Activated naive CD4-positive, alpha-beta T cell treated with anti-CD3 and anti-CD28 coated beads, Interleukin-2, amount 50 U/mL, for 24 hours (primary cell): ENCODE measurements around the gene CADPS2.

ENCODE experiments used
- H3K27ac Mint-ChIP-seq: one replicate; pipeline ENCODE4 v1.8.0; 2021; ENCODE audit warnings: mild to moderate bottlenecking, mixed read lengths
- H3K27me3 Mint-ChIP-seq: one replicate; pipeline ENCODE4 v1.8.0; 2021; ENCODE audit warnings: mixed read lengths
- H3K36me3 Mint-ChIP-seq: one replicate; pipeline ENCODE4 v1.8.0; 2021; ENCODE audit warnings: mixed read lengths
- H3K4me1 Mint-ChIP-seq: one replicate; pipeline ENCODE4 v1.8.0; 2021; ENCODE audit warnings: mixed read lengths
- H3K4me3 Mint-ChIP-seq: one replicate; pipeline ENCODE4 v1.8.0; 2021; ENCODE audit warnings: mild to moderate bottlenecking, mixed read lengths
- H3K9me3 Mint-ChIP-seq: one replicate; pipeline ENCODE4 v1.8.0; 2021; ENCODE audit warnings: mixed read lengths

Gene CADPS2

DNA sequence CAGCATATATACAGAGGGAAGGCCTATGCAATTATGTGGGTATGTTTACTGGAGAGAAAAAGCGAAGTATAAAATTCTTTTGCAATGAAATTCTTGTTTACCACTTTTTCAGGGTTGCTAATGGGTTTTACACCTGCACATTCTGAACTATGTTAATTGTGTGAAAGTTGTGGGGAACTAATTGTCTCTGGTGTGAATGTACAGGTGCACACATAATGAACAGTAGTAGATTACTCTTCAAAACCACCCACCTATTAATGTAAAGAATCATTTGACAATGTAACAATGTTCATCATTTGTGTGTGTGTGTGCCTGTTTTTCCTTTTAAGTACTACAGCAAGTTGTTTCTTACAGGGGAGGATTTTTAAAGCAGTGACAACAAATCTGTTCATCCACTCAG lies 501.7 kb downstream of the CADPS2 start:
- H3K9me3 Mint-ChIP-seq, result no peaks in the 10 kb centered on the region
- H3K27me3 Mint-ChIP-seq, result no peaks in the 10 kb centered on the region

GRCh38 chr7:122383934-122384333 lies 502.3 kb downstream of the CADPS2 start:
- H3K4me1 Mint-ChIP-seq, result no peaks in the 10 kb centered on the region
- H3K4me3 Mint-ChIP-seq, result no peak overlapping the region
- no peaks in the 10 kb centered on the region for H3K9me3 Mint-ChIP-seq
- no peaks in the 10 kb centered on the region for H3K36me3 Mint-ChIP-seq
- H3K27me3 Mint-ChIP-seq, result no peaks in the 10 kb centered on the region
- no peak overlapping the region for H3K27ac Mint-ChIP-seq

More for the DNA sequence above, 501.7 kb downstream of the CADPS2 start:
- no peaks in the 10 kb centered on the region for H3K4me1 Mint-ChIP-seq
- no peak overlapping the region for H3K4me3 Mint-ChIP-seq
- no peak overlapping the region for H3K27ac Mint-ChIP-seq
- H3K36me3 Mint-ChIP-seq, result no peaks in the 10 kb centered on the region

- H3K4me3 Mint-ChIP-seq, result no peak overlapping the region
- H3K27ac Mint-ChIP-seq, result no peak overlapping the region
- H3K9me3 Mint-ChIP-seq, result no peaks in the 10 kb centered on the region
- H3K36me3 Mint-ChIP-seq, result no peaks in the 10 kb centered on the region
- H3K4me1 Mint-ChIP-seq, result no peaks in the 10 kb centered on the region
- no peaks in the 10 kb centered on the region for H3K27me3 Mint-ChIP-seq
Measured at GRCh38 chr7:122380992-122381391, 505.3 kb downstream of the CADPS2 start.

- Mint-ChIP-seq H3K27ac (no peak overlapping the region), H3K27me3 (no peaks in the 10 kb centered on the region), H3K4me1 (no peaks in the 10 kb centered on the region), H3K36me3 (no peaks in the 10 kb centered on the region), H3K9me3 (no peaks in the 10 kb centered on the region), H3K4me3 (no peak overlapping the region)
Measured at GRCh38 chr7:122379491-122379890, 506.8 kb downstream of the CADPS2 start.

DNA sequence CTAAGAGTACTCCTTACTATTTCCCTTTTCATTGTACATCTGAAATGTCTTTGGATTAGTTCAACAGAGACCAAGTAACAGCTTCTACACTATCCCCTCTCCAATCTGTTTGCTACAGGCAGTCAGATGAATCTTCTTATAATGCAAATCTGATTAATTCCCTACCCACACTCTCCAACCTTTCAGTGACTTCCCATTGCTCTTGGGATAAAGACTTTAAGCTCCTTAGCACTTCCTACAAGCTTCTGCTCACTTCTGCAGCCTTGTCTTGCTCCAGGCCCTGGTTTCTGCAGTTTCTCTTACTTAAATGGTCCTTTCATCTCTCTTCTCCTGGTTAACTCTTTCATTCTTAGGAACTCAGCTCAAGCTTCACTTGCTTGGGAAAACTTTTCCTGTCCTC lies 516.5 kb downstream of the CADPS2 start:
- no peaks in the 10 kb centered on the region for H3K36me3 Mint-ChIP-seq
- no peaks in the 10 kb centered on the region for H3K27me3 Mint-ChIP-seq
- no peaks in the 10 kb centered on the region for H3K9me3 Mint-ChIP-seq
- H3K27ac Mint-ChIP-seq, result no peak overlapping the region
- H3K4me1 Mint-ChIP-seq, result no peaks in the 10 kb centered on the region
- H3K4me3 Mint-ChIP-seq, result no peak overlapping the region

- Mint-ChIP-seq H3K27me3 (no peaks in the 10 kb centered on the region), H3K9me3 (no peaks in the 10 kb centered on the region), H3K4me3 (no peak overlapping the region)
Measured at GRCh38 chr7:122364761-122365280, 521.4 kb downstream of the CADPS2 start.

DNA sequence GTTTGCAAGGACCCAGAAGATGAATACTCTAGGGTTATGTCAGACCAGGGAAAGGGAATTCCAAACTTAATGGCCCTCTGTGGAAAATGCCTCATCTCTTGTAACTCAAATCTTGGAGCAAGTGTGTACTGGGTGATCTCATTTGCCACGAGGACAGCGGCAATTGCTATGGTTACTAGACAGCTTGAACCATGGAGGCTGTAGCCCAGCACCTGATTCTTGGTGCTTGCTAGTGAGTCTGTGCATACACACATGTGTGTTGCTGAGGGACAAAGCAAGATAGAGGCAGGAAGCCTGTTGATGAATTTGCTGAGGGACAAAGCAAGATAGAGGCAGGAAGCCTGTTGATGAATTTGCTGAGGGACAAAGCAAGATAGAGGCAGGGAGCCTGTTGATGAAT lies 523.1 kb downstream of the CADPS2 start:
- Mint-ChIP-seq H3K4me3 (no peak overlapping the region), H3K4me1 (no peaks in the 10 kb centered on the region), H3K27ac (no peak overlapping the region), H3K9me3 (no peaks in the 10 kb centered on the region), H3K27me3 (no peaks in the 10 kb centered on the region), H3K36me3 (no peaks in the 10 kb centered on the region)

More at GRCh38 chr7:122364761-122365280, 521.4 kb downstream of the CADPS2 start:
- Mint-ChIP-seq H3K36me3 (no peaks in the 10 kb centered on the region), H3K27ac (no peak overlapping the region), H3K4me1 (no peaks in the 10 kb centered on the region)

GRCh38 chr7:122362473-122362872 lies 523.8 kb downstream of the CADPS2 start:
- Mint-ChIP-seq H3K4me3 (no peak overlapping the region), H3K4me1 (no peaks in the 10 kb centered on the region), H3K27ac (no peak overlapping the region), H3K36me3 (no peaks in the 10 kb centered on the region), H3K27me3 (no peaks in the 10 kb centered on the region), H3K9me3 (peaks cover 3% of the 10 kb centered on the region)

GRCh38 chr7:122354656-122355055 lies 531.6 kb downstream of the CADPS2 start:
- peaks cover 4% of the 10 kb centered on the region for H3K9me3 Mint-ChIP-seq
- no peaks in the 10 kb centered on the region for H3K36me3 Mint-ChIP-seq
- no peaks in the 10 kb centered on the region for H3K4me1 Mint-ChIP-seq
- H3K4me3 Mint-ChIP-seq, result no peak overlapping the region
- no peak overlapping the region for H3K27ac Mint-ChIP-seq
- H3K27me3 Mint-ChIP-seq, result no peaks in the 10 kb centered on the region

- H3K9me3 Mint-ChIP-seq, result peaks cover under 1% of the 10 kb centered on the region
- no peak overlapping the region for H3K4me3 Mint-ChIP-seq
- no peak overlapping the region for H3K27ac Mint-ChIP-seq
- H3K27me3 Mint-ChIP-seq, result peaks cover 1% of the 10 kb centered on the region
- no peaks in the 10 kb centered on the region for H3K4me1 Mint-ChIP-seq
- H3K36me3 Mint-ChIP-seq, result no peaks in the 10 kb centered on the region
Measured at GRCh38 chr7:122352454-122352853, 533.8 kb downstream of the CADPS2 start.

- Mint-ChIP-seq H3K9me3 (no peaks in the 10 kb centered on the region), H3K27me3 (peaks cover 1% of the 10 kb centered on the region), H3K27ac (no peak overlapping the region), H3K4me3 (no peak overlapping the region), H3K4me1 (no peaks in the 10 kb centered on the region), H3K36me3 (no peaks in the 10 kb centered on the region)
Measured at GRCh38 chr7:122350701-122351100, 535.6 kb downstream of the CADPS2 start.

GRCh38 chr7:122344303-122344620 lies 542.0 kb downstream of the CADPS2 start:
- no peaks in the 10 kb centered on the region for H3K9me3 Mint-ChIP-seq
- H3K4me3 Mint-ChIP-seq, result no peak overlapping the region
- H3K27ac Mint-ChIP-seq, result no peak overlapping the region
- H3K36me3 Mint-ChIP-seq, result no peaks in the 10 kb centered on the region
- H3K27me3 Mint-ChIP-seq, result no peaks in the 10 kb centered on the region
- H3K4me1 Mint-ChIP-seq, result no peaks in the 10 kb centered on the region

DNA sequence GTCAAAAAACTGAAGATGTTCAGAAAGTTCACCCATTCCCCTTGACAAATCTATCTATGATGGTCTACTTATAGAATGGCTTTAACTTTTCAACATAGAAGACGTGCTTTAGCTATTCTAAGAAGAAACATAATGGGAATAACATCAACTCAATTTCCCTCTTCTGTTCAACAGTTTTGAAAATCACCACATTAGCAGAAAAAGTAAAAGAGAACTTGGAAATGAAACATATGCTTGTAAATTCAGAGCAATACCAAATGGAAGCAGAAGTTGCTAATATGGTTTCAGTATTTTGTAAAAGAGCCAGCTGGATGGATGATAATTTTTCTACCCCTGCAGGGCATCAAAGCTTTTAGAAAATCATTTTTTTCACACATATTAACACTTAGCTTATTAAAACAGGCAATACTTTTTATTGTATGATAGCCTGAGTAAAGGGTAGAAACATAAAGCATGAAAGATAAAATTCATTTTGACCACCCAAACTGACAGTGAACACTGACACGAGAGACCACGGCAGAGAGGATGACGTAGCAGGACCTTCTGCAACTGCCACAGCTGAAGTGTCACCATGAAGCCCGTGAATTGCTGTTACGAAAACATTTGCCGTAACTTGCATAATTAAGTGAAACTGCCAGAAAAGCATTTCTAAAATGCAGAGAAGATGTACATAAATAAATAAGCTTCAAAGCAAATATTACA lies 542.5 kb downstream of the CADPS2 start:
- Mint-ChIP-seq H3K27me3 (no peaks in the 10 kb centered on the region), H3K4me3 (no peak overlapping the region), H3K9me3 (no peaks in the 10 kb centered on the region), H3K36me3 (no peaks in the 10 kb centered on the region), H3K27ac (no peak overlapping the region), H3K4me1 (no peaks in the 10 kb centered on the region)

DNA sequence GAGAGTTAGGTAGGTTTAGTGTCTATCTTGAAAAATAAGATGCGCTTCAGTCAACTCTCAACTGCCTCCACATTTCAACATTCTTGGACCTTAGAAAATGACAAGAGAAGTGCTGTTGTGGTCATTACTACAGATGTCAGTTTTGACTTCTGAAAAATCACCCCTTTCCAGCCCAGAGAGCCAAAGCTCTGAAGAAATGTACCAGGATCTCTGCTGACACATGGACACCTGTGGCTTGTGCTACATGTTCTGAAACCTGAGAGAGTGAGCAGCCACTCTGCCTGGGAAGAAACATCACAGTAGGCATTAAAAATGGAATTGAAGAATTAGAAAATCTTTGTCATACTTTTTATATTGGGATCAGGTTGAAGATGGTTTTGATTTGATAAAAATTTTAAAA lies 545.8 kb downstream of the CADPS2 start:
- Mint-ChIP-seq H3K27me3 (no peaks in the 10 kb centered on the region), H3K36me3 (no peaks in the 10 kb centered on the region)

GRCh38 chr7:122339145-122339904 lies 546.9 kb downstream of the CADPS2 start:
- no peaks in the 10 kb centered on the region for H3K9me3 Mint-ChIP-seq
- H3K4me3 Mint-ChIP-seq, result no peak overlapping the region
- H3K27ac Mint-ChIP-seq, result no peak overlapping the region
- no peaks in the 10 kb centered on the region for H3K4me1 Mint-ChIP-seq
- no peaks in the 10 kb centered on the region for H3K36me3 Mint-ChIP-seq
- H3K27me3 Mint-ChIP-seq, result no peaks in the 10 kb centered on the region

More for the DNA sequence above, 545.8 kb downstream of the CADPS2 start:
- Mint-ChIP-seq H3K4me1 (no peaks in the 10 kb centered on the region), H3K27ac (no peak overlapping the region), H3K4me3 (no peak overlapping the region), H3K9me3 (no peaks in the 10 kb centered on the region)

DNA sequence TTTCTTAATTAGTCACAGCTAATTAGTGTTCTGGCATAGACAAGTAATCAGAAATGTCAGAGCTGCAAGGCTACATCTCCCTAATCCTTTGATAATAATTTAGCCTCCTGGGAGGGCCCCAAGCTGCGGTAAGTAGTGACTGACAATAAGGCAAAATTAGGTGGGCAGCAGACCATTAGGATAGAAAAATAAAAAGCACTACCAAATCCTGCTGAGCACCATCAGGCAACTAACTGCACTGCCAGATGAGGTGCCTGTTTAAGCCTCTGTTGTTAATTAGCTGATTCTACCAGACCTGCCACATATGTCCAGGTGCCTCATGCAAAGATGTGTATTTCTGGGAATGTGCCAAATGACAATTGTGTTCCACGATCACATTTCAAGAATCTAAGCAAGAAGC lies 549.2 kb downstream of the CADPS2 start:
- H3K36me3 Mint-ChIP-seq, result no peaks in the 10 kb centered on the region
- H3K4me1 Mint-ChIP-seq, result no peaks in the 10 kb centered on the region
- no peaks in the 10 kb centered on the region for H3K9me3 Mint-ChIP-seq
- H3K4me3 Mint-ChIP-seq, result no peak overlapping the region
- H3K27ac Mint-ChIP-seq, result no peak overlapping the region
- H3K27me3 Mint-ChIP-seq, result no peaks in the 10 kb centered on the region
